Measurements from ENCODE around the gene TK1. TPM values are rescaled to one million over a fixed set of nuclear protein-coding genes. Genes with fewer than 3 reads are reported as not detected.

TK1 gene
- total RNA-seq, 4 donors from 2014 or later, result 1.7 to 4.1 (median 2.9) TPM

DNA sequence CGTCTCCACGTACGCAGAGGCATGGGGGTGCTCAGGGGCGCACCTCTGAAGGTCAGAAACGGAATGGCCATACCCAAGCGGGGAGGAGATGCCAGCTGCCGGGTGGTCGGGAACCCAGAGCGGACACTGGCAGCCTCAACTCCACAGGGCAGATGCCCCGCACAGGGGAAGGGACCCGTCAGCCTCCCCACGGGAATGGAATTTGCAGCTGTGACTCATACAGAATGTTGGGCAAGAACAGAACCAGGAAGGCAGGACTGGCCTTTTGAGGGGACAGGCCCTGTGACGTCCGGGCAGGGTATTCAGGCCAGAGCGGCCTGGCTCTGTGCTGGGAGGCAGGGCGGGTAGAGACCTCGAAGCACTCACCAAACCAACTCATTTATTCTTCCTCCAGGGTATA is 7.5 kb downstream of the TK1 start:
- intact Hi-C loops (cut with DNase I; ENCODE audit: low total_unique reads), result loop anchor here (2.0 kb wide), 1 partner anchor 67 kb away; no protein-coding TSS in a partner anchor
- WGBS, 2 donors, result 84 to 88% methylated on average over 13 to 17 of the region's 17 CpGs
- no peak for DNase-seq (ENCODE audit: low spot score in 2 of 2)
- no peak overlapping the region for H3K4me3 ChIP-seq (ENCODE audit: low read depth, poor library complexity, severe bottlenecking)
- TF ChIP-seq, protein P1, sequence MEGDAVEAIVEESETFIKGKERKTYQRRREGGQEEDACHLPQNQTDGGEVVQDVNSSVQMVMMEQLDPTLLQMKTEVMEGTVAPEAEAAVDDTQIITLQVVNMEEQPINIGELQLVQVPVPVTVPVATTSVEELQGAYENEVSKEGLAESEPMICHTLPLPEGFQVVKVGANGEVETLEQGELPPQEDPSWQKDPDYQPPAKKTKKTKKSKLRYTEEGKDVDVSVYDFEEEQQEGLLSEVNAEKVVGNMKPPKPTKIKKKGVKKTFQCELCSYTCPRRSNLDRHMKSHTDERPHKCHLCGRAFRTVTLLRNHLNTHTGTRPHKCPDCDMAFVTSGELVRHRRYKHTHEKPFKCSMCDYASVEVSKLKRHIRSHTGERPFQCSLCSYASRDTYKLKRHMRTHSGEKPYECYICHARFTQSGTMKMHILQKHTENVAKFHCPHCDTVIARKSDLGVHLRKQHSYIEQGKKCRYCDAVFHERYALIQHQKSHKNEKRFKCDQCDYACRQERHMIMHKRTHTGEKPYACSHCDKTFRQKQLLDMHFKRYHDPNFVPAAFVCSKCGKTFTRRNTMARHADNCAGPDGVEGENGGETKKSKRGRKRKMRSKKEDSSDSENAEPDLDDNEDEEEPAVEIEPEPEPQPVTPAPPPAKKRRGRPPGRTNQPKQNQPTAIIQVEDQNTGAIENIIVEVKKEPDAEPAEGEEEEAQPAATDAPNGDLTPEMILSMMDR (IDR thresholded peaks at IDR 0.05), result no peak
- TF ChIP-seq POLR2A (IDR thresholded peaks at IDR 0.05), result no peak

DNA sequence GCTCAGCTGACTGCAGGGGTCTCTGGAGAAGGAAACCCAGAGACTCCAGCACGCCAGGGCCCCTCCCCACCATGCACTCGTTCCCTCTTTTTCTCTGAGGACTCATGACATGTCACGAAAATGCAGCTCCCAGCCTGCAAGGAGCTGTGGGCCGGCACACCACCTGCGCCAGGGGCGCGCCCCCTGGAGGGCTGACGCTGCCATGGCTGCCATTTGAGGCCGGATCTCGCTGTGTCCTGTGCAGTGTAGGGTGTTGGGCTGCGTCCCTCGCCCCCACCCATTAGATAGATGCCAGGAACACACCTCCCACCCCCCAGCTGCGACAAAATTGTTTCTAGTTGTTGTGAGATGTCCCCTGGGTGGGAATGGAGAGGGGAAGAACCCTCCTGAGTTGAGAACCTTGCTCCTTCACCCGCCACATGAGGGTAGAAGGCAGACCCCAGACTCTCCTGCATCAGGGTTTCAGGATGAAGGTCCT is 10.3 kb downstream of the TK1 start:
- no peak overlapping the region for H3K4me3 ChIP-seq (ENCODE audit: low read depth, poor library complexity, severe bottlenecking)
- 18 to 43% methylated on average over 6 to 14 of the region's 14 CpGs for WGBS, 2 donors
- TF ChIP-seq, protein P1 (IDR thresholded peaks at IDR 0.05), result peak in 1 of 3 donors; percentile 50
- no peak for TF ChIP-seq POLR2A (IDR thresholded peaks at IDR 0.05)
- DNase-seq (ENCODE audit: low spot score in 2 of 2), result peak; percentile 74 to 95
- intact Hi-C loops (cut with DNase I; ENCODE audit: low total_unique reads), result no loop called here

DNA sequence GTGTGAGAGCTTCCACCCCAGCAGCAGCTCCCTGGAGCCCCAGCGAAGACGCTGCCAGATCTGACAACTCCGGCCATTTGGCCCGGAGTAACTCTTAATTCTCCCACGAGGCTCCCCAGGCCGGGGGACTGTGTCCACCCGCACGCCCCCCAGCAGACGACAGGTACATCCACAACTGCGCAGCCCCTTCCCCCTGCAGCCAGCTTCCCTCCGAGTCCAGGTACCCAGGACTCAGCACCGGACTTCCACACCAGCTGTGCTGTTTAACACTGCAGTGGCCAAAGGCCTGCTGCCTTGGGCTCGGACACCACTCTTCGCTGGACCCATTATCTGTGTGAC is 11.2 kb downstream of the TK1 start:
- intact Hi-C loops (cut with DNase I; ENCODE audit: low total_unique reads), result no loop called here
- H3K4me3 ChIP-seq (ENCODE audit: low read depth, poor library complexity, severe bottlenecking), result no peak overlapping the region
- TF ChIP-seq, protein P1 (IDR thresholded peaks at IDR 0.05), result no peak
- TF ChIP-seq POLR2A (IDR thresholded peaks at IDR 0.05), result no peak
- no peak for DNase-seq (ENCODE audit: low spot score in 2 of 2)
- 89 to 94% methylated on average over 14 of the region's 14 CpGs for WGBS, 2 donors

DNA sequence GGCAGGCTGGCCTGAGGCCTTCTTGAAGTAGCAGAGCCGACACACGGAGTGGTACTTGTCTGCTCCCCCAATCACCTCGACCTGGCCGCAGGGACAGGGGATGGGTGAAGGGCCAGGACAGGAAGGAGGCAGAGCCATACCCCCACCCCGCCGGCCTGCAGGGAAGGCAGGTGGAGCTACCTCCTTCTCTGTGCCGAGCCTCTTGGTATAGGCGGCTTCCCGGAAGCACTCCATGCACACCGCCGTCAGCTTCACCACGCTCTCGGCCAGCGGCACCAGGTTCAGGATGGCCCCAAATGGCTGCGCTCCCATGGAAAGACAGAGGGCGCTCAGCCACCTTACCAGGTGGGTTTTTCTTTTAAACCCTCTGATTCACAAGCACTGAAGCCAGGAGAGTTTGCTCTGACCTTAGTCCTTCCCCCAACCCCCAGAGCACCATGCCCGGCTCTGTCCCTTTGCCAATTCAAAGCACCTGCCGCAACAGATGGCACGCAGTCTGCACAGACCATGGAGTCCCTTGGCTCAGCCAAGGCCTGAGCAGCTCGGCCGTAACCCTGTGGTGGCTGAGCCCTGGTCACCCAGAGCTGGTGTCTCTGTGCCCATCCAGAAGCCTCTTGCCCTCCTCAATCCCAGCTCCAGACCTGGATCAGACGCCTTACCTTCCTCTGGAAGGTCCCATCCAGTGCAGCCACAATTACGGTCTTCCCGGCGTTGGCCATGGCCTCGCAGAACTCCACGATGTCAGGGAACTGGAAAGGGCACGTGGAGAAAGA is 11.8 kb downstream of the TK1 start:
- intact Hi-C loops (cut with DNase I; ENCODE audit: low total_unique reads), result no loop called here
- no peak overlapping the region for H3K4me3 ChIP-seq (ENCODE audit: low read depth, poor library complexity, severe bottlenecking)
- TF ChIP-seq, protein P1 (IDR thresholded peaks at IDR 0.05), result no peak
- no peak for TF ChIP-seq POLR2A (IDR thresholded peaks at IDR 0.05)
- 75 to 77% methylated on average over 28 of the region's 28 CpGs for WGBS, 2 donors
- DNase-seq (ENCODE audit: low spot score in 2 of 2), result no peak

DNA sequence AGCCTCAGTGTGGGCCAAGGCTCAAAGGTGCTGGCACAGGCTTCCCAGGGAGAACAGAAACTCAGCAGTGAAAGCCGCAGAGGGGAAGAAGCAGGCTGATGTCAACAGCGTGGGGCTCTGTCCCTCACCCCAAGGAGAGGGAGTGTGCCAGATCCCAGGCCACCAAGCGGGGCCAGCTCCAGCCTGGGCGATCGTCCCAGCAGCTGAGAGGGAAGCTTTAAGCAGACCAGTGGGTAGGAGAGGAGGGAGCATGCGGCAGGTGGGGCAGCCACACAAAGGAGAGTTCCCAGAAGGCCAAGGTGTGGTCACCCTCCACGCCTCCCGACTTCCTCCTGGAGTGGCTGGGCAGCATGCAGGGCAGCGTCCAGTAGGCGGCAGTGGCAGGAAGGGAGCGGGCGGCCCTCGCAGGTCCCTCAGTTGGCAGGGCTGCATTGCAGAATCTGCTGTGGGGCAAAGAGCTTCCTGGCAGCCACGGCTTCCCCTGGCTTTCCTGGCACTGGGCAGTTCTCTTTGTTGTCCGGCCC is 12.4 kb downstream of the TK1 start:
- DNase-seq (ENCODE audit: low spot score in 2 of 2), result peak; percentile 73 to 94
- TF ChIP-seq, protein P1 (IDR thresholded peaks at IDR 0.05), result no peak
- TF ChIP-seq POLR2A (IDR thresholded peaks at IDR 0.05), result no peak
- WGBS, 2 donors, result 37 to 54% methylated on average over 12 to 13 of the region's 15 CpGs
- H3K4me3 ChIP-seq (ENCODE audit: low read depth, poor library complexity, severe bottlenecking), result no peak overlapping the region
- intact Hi-C loops (cut with DNase I; ENCODE audit: low total_unique reads), result no loop called here
